Measurements from ENCODE around the gene NAPG. TPM values are rescaled to one million over a fixed set of nuclear protein-coding genes. Genes with fewer than 3 reads are reported as not detected.
"Not testable (repeated sequence)": the region's sequence is repeated elsewhere in the genome, so short reads cannot be mapped to it uniquely, and the experiment has no call there.

NAPG gene
- polyA plus RNA-seq, 3 donors = 6.7 to 12.4 (median 11.7) TPM

GRCh38 chr18:10565835-10566234, 40.0 kb downstream of the NAPG start:
- H3K27ac ChIP-seq (ENCODE audit: low read depth, low read length) = no peak overlapping the region
- WGBS, 3 donors = 80 to 89% (median 88%) methylated on average over 5 of the region's 5 CpGs

DNA sequence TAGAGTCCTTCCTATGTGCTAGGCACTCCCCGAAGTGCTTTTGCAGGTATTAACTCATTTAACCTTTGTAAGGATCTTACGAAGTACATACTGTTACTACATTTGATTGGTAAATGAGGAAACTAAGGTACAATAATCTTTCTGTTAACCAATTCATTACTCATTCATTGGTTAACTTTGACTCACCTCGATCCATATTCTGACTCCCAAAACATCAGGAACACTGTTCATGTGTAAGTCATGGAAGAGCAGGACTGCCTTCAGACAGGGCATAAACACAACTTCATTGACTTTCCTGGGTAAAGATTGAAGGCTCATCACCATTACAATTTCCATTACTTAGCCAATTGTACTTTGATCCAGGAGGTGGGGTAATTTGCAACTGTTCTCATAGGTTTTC, 40.6 kb downstream of the NAPG start:
- H3K27ac ChIP-seq (ENCODE audit: low read depth, low read length) = no peak overlapping the region
- WGBS, 3 donors = 80 to 94% (median 84%) methylated on average over 3 of the region's 3 CpGs

- WGBS, 3 donors = 87 to 98% (median 87%) methylated on average over 5 of the region's 5 CpGs
- not testable (repeated sequence) for H3K27ac ChIP-seq (ENCODE audit: low read depth, low read length)
Measured at GRCh38 chr18:10569941-10570340, 44.1 kb downstream of the NAPG start.

DNA sequence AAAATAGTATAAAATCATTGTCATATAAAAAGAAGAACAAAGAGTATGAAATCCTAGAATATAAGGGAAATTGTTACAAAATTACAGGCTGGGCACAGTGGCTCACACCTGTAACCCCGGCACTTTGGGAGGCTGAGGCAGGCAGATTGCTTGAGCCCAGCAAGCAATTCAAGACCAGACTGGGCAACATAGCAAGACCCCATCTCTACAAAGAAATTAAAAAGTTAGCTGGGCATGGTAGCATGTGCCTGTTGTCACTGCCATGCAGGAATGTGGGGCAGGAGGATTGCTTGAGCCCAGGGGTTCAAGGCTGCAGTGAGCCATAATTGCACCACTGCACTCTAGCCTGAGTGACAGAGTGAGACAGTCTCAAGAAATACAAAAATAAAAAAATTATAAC, 44.8 kb downstream of the NAPG start:
- WGBS, 3 donors = 88 to 96% (median 95%) methylated on average over 1 of the region's 1 CpG
- no peak overlapping the region for H3K27ac ChIP-seq (ENCODE audit: low read depth, low read length)

- H3K27ac ChIP-seq (ENCODE audit: low read depth, low read length) = no peak overlapping the region
- 61 to 75% (median 64%) methylated on average over 2 of the region's 2 CpGs for WGBS, 3 donors
Measured at GRCh38 chr18:10571537-10571936, 45.7 kb downstream of the NAPG start.

GRCh38 chr18:10573261-10573660, 47.4 kb downstream of the NAPG start:
- not testable (repeated sequence) for H3K27ac ChIP-seq (ENCODE audit: low read depth, low read length)
- 67% methylated on average over 1 of the region's 2 CpGs; no CpG with 5 or more reads in 2 of the 3 donors for WGBS, 3 donors

GRCh38 chr18:10574412-10574811, 48.6 kb downstream of the NAPG start:
- H3K27ac ChIP-seq (ENCODE audit: low read depth, low read length) = not testable (repeated sequence)
- WGBS, 3 donors = 51 to 82% (median 60%) methylated on average over 2 of the region's 2 CpGs

DNA sequence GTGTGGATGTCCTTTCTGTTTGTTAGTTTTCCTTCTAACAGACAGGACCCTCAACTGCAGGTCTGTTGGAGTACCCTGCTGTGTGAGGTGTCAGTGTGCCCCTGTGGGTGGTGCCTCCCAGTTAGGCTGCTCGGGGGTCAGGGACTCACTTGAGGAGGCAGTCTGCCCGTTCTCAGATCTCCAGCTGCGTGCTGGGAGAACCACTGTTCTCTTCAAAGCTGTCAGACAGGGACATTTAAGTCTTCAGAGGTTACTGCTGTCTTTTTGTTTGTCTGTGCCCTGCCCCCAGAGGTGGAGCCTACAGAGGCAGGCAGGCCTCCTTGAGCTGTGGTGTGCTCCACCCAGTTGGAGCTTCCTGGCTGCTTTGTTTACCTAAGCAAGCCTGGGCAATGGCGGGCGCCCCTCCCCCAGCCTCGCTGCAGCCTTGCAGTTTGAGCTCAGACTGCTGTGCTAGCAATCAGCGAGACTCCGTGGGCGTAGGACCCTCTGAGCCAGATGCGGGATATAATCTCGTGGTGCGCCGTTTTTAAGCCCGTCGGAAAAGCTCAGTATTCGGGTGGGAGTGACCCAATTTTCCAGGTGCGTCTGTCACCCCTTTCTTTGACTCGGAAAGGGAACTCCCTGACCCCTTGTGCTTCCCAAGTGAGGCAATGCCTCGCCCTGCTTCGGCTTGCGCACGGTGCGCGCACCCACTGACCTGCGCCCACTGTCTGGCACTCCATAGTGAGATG, 52.2 kb downstream of the NAPG start:
- 88 to 91% (median 90%) methylated on average over 25 of the region's 25 CpGs for WGBS, 3 donors
- not testable (repeated sequence) for H3K27ac ChIP-seq (ENCODE audit: low read depth, low read length)

GRCh38 chr18:10578573-10578899, 52.7 kb downstream of the NAPG start:
- H3K27ac ChIP-seq (ENCODE audit: low read depth, low read length) = not testable (repeated sequence)
- WGBS, 3 donors = 91 to 98% (median 91%) methylated on average over 11 of the region's 11 CpGs

- WGBS, 3 donors = 81 to 85% (median 84%) methylated on average over 12 of the region's 12 CpGs
- no peak overlapping the region for H3K27ac ChIP-seq (ENCODE audit: low read depth, low read length)
Measured at GRCh38 chr18:10579079-10579867, 53.4 kb downstream of the NAPG start.

- WGBS, 3 donors = 94 to 98% (median 96%) methylated on average over 4 of the region's 4 CpGs
- H3K27ac ChIP-seq (ENCODE audit: low read depth, low read length) = no peak overlapping the region
Measured at GRCh38 chr18:10580215-10580614, 54.4 kb downstream of the NAPG start.

- 68 to 89% (median 82%) methylated on average over 1 of the region's 1 CpG for WGBS, 3 donors
- H3K27ac ChIP-seq (ENCODE audit: low read depth, low read length) = no peak overlapping the region
Measured at GRCh38 chr18:10585260-10585659, 59.4 kb downstream of the NAPG start.

DNA sequence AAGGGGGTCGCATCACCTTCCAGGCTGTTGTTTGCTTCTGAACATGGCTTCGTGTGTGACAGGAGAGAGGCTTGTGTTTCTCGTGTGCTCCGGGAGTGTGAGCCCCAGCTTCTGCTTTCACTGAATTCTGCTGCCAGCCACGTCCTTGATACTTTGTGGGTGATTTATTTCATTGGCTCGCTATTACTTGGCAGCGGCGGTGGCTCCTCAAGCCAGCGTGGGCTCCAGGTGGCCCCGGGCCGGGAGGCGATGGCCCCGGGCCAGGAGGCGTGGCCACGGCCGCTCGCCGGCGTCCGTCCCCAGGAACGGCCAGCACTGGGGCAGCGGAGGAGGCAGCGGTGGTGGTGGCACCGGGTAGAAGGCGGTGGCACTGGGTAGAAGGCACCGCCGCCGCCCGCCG, 63.1 kb downstream of the NAPG start:
- WGBS, 3 donors = 92 to 95% (median 93%) methylated on average over 29 to 30 of the region's 30 CpGs
- no peak overlapping the region for H3K27ac ChIP-seq (ENCODE audit: low read depth, low read length)

- WGBS, 3 donors = 91 to 98% (median 92%) methylated on average over 8 of the region's 8 CpGs
- H3K27ac ChIP-seq (ENCODE audit: low read depth, low read length) = no peak overlapping the region
Measured at GRCh38 chr18:10590412-10590811, 64.6 kb downstream of the NAPG start.

DNA sequence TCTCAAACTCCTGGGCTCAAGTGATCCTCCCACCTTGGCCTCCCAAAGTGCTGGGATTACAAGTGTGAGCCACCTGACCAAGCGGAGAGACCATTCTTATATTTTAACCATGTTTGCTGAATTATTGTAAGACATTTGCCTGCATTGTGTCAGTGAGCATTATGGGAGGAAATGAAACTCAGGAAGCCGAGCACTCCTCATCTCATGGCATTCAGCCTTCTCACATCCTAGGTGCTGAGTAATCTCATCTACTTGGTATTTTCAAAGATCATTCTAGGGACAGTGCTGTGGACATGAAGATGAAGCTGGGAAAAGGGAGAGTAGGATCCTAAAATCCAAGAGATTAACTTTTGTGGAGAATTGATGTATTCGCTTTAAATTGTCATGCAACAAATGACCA, 66.1 kb downstream of the NAPG start:
- 71 to 97% (median 74%) methylated on average over 3 of the region's 3 CpGs for WGBS, 3 donors

GRCh38 chr18:10593366-10594022, 67.7 kb downstream of the NAPG start:
- 45 to 86% (median 60%) methylated on average over 5 of the region's 5 CpGs for WGBS, 3 donors

More for the DNA sequence above, 66.1 kb downstream of the NAPG start:
- H3K27ac ChIP-seq (ENCODE audit: low read depth, low read length) = no peak overlapping the region

GRCh38 chr18:10595917-10596316, 70.1 kb downstream of the NAPG start:
- WGBS, 3 donors = 55 to 77% (median 68%) methylated on average over 3 to 4 of the region's 4 CpGs

More at GRCh38 chr18:10593366-10594022, 67.7 kb downstream of the NAPG start:
- H3K27ac ChIP-seq (ENCODE audit: low read depth, low read length) = not testable (repeated sequence)

DNA sequence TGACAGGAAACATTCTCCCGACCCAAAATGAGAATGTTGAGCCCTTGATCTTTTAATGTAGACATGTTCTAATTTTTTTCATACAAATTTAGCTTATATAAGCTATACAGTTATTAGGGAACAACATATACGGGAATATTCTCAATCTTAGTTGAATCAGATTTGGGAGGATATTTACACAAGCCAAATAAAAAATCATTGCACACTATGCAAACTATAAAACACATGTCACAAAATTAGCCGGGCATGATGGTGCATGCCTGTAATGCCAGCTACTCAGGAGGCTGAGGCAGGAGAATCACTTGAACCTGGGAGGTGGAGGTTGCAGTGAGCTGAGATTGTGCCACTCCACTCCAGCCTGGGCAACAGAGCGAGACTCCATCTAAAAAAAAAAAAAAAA, 71.9 kb downstream of the NAPG start:
- not testable (repeated sequence) for H3K27ac ChIP-seq (ENCODE audit: low read depth, low read length)
- 85 to 89% (median 85%) methylated on average over 4 of the region's 4 CpGs for WGBS, 3 donors

More at GRCh38 chr18:10595917-10596316, 70.1 kb downstream of the NAPG start:
- not testable (repeated sequence) for H3K27ac ChIP-seq (ENCODE audit: low read depth, low read length)

GRCh38 chr18:10600701-10601100, 74.9 kb downstream of the NAPG start:
- 81 to 91% (median 86%) methylated on average over 7 of the region's 7 CpGs for WGBS, 3 donors

More at GRCh38 chr18:10600701-10601100, 74.9 kb downstream of the NAPG start:
- not testable (repeated sequence) for H3K27ac ChIP-seq (ENCODE audit: low read depth, low read length)
